GM12892 (cell line): ENCODE data around the gene PNPLA5.

Source experiments
- POLR2A ChIP-seq: IDR thresholded peaks from 2 replicates; pipeline ENCODE4 v1.6.1; 2011; ENCODE audit warnings: low read depth, low read length, control low read depth
- TAF1 ChIP-seq: IDR thresholded peaks from 2 replicates; pipeline ENCODE4 v1.6.1; 2011; ENCODE audit warnings: low read depth, mild to moderate bottlenecking, control low read depth, low read length, borderline replicate concordance

DNA sequence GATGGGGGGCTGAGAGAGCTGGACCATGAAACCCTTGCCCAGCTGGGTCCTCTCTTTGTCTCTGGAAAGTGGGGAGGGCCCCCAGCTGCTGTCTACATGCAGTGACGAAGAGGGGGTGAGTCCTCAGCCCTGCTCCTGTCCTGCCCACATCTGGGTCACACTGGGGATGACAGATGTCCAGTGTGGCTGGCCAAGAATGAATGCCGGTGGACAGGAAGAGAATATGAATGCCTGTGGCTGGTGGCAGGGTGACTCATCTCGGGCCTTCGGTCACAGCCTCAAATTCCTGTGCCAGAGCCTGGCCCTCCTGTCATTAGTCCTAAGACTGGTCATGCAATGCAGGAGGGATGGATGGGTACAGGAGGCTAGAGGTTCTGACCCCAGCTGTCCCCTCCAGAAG is 29.6 kb upstream of the PNPLA5 start:
- TF ChIP-seq POLR2A = no peak
- no peak for TF ChIP-seq TAF1
